ENCODE data around the gene P4HA3. TPM values are rescaled to one million over a fixed set of nuclear protein-coding genes. Genes with fewer than 3 reads are reported as not detected.

Gene P4HA3
- total RNA-seq, 4 donors from 2014 or later, result 0.38 to 1.4 (median 0.66) TPM; not detected in 1

GRCh38 chr11:74249496-74249895 is 61.9 kb downstream of the P4HA3 start:
- TF ChIP-seq CTCF (IDR thresholded peaks at IDR 0.05; ENCODE audit: low read depth), result no peak

GRCh38 chr11:74248469-74248868 is 63.0 kb downstream of the P4HA3 start:
- TF ChIP-seq CTCF (IDR thresholded peaks at IDR 0.05; ENCODE audit: low read depth), result no peak

- TF ChIP-seq CTCF (IDR thresholded peaks at IDR 0.05; ENCODE audit: low read depth), result no peak
Observed at GRCh38 chr11:74238243-74238642, 73.2 kb downstream of the P4HA3 start.

GRCh38 chr11:74237541-74237940 is 73.9 kb downstream of the P4HA3 start:
- TF ChIP-seq CTCF (IDR thresholded peaks at IDR 0.05; ENCODE audit: low read depth), result no peak

- no peak for TF ChIP-seq CTCF (IDR thresholded peaks at IDR 0.05; ENCODE audit: low read depth)
Observed at GRCh38 chr11:74235121-74235520, 76.3 kb downstream of the P4HA3 start.

- TF ChIP-seq CTCF (IDR thresholded peaks at IDR 0.05; ENCODE audit: low read depth), result no peak
Observed at GRCh38 chr11:74233683-74234082, 77.8 kb downstream of the P4HA3 start.

- no peak for TF ChIP-seq CTCF (IDR thresholded peaks at IDR 0.05; ENCODE audit: low read depth)
Observed at GRCh38 chr11:74232311-74232950, 79.0 kb downstream of the P4HA3 start.

Measured in subcutaneous adipose tissue (tissue), 4 donors.